ENCODE results near the gene PPL. TPM values are rescaled to one million over a fixed set of nuclear protein-coding genes. Genes with fewer than 3 reads are reported as not detected.
"Not testable (repeated sequence)": the region's sequence is repeated elsewhere in the genome, so short reads cannot be mapped to it uniquely, and the experiment has no call there.

The PPL gene
- polyA plus RNA-seq, 3 donors = 0.02 TPM; not detected in 2

DNA sequence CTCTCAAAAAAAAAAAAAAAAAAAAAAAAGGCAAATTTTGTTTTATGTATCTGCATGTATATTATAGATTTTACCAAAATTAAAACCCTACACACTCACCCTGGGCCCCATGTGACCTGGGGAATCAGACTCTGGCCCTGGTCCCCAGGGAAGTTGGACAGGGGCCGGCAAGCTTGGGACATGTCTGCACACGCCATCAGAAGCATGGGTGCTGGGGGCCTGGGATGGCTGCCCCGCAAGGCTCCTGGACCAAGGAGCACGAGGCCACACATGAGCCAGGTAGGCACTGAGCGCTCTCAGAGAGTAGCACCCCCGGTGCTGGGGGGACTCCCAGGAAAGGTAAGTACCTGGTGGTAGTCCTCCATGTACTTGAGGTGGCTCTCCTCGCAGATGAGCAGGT, 39.6 kb downstream of the PPL start:
- Histone ChIP-seq H3K27ac (ENCODE audit: low read depth in 1 of 2, low read length in 2 of 2) (no peak overlapping the region), H3K4me2 (replicated peaks; ENCODE audit: extremely low read depth, low read length, poor library complexity, severe bottlenecking) (no peak overlapping the region), H3K4me3 (replicated peaks in 1 of 3; ENCODE audit: low read depth in 2 of 3, low read length in 3 of 3) (no peak overlapping the region), H3K79me2 (ENCODE audit: insufficient read depth, low read length) (no peaks in the 10 kb centered on the region), H3K36me3 (replicated peaks in 1 of 2; ENCODE audit: control insufficient read depth in 1 of 2, insufficient read depth in 2 of 2, low read length in 2 of 2) (no peaks in the 10 kb centered on the region), H2AFZ (ENCODE audit: insufficient read depth, low read depth, low read length, poor library complexity, severe bottlenecking) (no peak overlapping the region), H4K20me1 (ENCODE audit: insufficient read depth, low read length) (no peaks in the 10 kb centered on the region), H3K4me1 (ENCODE audit: control insufficient read depth in 1 of 2, insufficient read depth in 2 of 2, low read length in 2 of 2) (no peaks in the 10 kb centered on the region), H3K9me3 (replicated peaks in 1 of 2; ENCODE audit: control insufficient read depth in 1 of 2, insufficient read depth in 1 of 2, low read length in 2 of 2) (no peaks in the 10 kb centered on the region), H3K27me3 (ENCODE audit: control insufficient read depth in 2 of 2, insufficient read depth in 2 of 2, low read length in 2 of 2) (no peaks in the 10 kb centered on the region), H3K9ac (ENCODE audit: insufficient read depth, low read length, poor library complexity, severe bottlenecking) (no peak overlapping the region)
- Mint-ChIP-seq H3K36me3 (no peaks in the 10 kb centered on the region), H3K27ac (no peak overlapping the region), H3K4me1 (peaks cover 2% of the 10 kb centered on the region), H3K4me3 (no peak overlapping the region), H3K9me3 (peaks cover 0 to 6% (median 3%) of the 10 kb centered on the region in 7 donors), H3K27me3 (ENCODE audit: low read depth in 3 of 3) (peaks cover 0 to 4% (median 2%) of the 10 kb centered on the region in 3 donors)
- no peak for TF ChIP-seq CTCF (IDR thresholded peaks at IDR 0.05)
- DNase-seq = no peak
- intact Hi-C loops (cut with micrococcal nuclease) = no loop called here
- 96% methylated on average over 7 of the region's 7 CpGs for WGBS (ENCODE audit: insufficient coverage)

DNA sequence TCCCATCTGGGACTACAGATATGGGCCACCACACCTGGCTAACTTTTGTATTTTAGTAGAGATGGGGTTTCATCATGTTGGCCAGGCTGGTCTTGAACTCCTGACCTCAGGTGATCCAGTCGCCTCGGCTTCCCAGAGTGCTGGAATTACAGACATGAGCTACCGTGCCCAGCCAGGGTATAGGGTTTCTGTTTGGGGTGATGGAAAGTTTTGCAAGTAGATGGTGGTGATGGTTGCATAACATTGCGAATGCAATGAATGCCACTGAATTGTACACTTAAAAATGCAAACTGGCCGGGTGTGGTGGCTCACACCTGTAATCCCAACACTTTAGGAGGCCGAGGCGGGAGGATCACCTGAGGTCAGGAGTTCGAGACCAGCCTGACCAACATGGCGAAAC, 40.2 kb downstream of the PPL start:
- H3K9ac ChIP-seq (ENCODE audit: insufficient read depth, low read length, poor library complexity, severe bottlenecking); H2AFZ ChIP-seq (ENCODE audit: insufficient read depth, low read depth, low read length, poor library complexity, severe bottlenecking); H3K36me3 ChIP-seq (replicated peaks in 1 of 2; ENCODE audit: control insufficient read depth in 1 of 2, insufficient read depth in 2 of 2, low read length in 2 of 2); H3K4me3 Mint-ChIP-seq; intact Hi-C loops (cut with micrococcal nuclease); H4K20me1 ChIP-seq (ENCODE audit: insufficient read depth, low read length); H3K27ac Mint-ChIP-seq; H3K4me1 ChIP-seq (ENCODE audit: control insufficient read depth in 1 of 2, insufficient read depth in 2 of 2, low read length in 2 of 2); DNase-seq; H3K4me3 ChIP-seq (replicated peaks in 1 of 3; ENCODE audit: low read depth in 2 of 3, low read length in 3 of 3); H3K27me3 ChIP-seq (ENCODE audit: control insufficient read depth in 2 of 2, insufficient read depth in 2 of 2, low read length in 2 of 2); H3K9me3 ChIP-seq (replicated peaks in 1 of 2; ENCODE audit: control insufficient read depth in 1 of 2, insufficient read depth in 1 of 2, low read length in 2 of 2); H3K79me2 ChIP-seq (ENCODE audit: insufficient read depth, low read length); H3K27ac ChIP-seq (ENCODE audit: low read depth in 1 of 2, low read length in 2 of 2); H3K27me3 Mint-ChIP-seq (ENCODE audit: low read depth in 3 of 3); H3K4me1 Mint-ChIP-seq; H3K4me2 ChIP-seq (replicated peaks; ENCODE audit: extremely low read depth, low read length, poor library complexity, severe bottlenecking); H3K9me3 Mint-ChIP-seq; H3K36me3 Mint-ChIP-seq: not testable (repeated sequence)
- WGBS (ENCODE audit: insufficient coverage) = 80% methylated on average over 3 of the region's 9 CpGs
